B cell (primary cell): ENCODE results near the gene MFSD11.

Source experiments
- EZH2 ChIP-seq: IDR thresholded peaks from 2 replicates; pipeline ENCODE4 v1.6.1; 2012; ENCODE audit warnings: borderline replicate concordance, low read depth, mild to moderate bottlenecking, moderate library complexity, low read length; ENCODE audit not compliant: insufficient read depth, poor library complexity, severe bottlenecking
- TF ChIP-seq, protein P1 (sequence below): fragments of 200-600 bp; IDR thresholded peaks from one replicate; pipeline ENCODE4 v1.8.0; 2022; ENCODE audit warnings: antibody characterized with exemption, mild to moderate bottlenecking

DNA sequence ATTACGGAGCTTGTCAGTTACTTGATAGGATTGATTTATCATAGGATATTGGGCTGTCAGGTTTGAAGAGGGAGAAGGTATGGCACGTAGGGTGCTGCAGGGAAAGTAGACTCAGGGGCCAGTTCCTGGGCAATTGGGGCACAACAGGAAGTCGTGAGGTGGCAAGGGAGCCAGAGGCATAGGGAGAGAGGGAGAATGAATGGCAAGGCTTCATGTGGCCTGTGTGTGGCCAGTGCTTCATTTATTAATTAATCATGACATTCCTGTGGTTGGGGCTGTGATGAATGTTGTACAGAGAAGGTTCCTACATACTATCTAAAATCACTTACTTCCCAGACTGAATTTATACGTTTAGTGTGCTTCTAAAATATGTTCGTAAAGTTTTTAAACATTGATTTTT is 19.3 kb downstream of the MFSD11 start:
- TF ChIP-seq, protein P1, sequence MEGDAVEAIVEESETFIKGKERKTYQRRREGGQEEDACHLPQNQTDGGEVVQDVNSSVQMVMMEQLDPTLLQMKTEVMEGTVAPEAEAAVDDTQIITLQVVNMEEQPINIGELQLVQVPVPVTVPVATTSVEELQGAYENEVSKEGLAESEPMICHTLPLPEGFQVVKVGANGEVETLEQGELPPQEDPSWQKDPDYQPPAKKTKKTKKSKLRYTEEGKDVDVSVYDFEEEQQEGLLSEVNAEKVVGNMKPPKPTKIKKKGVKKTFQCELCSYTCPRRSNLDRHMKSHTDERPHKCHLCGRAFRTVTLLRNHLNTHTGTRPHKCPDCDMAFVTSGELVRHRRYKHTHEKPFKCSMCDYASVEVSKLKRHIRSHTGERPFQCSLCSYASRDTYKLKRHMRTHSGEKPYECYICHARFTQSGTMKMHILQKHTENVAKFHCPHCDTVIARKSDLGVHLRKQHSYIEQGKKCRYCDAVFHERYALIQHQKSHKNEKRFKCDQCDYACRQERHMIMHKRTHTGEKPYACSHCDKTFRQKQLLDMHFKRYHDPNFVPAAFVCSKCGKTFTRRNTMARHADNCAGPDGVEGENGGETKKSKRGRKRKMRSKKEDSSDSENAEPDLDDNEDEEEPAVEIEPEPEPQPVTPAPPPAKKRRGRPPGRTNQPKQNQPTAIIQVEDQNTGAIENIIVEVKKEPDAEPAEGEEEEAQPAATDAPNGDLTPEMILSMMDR, result no peak
- no peak for TF ChIP-seq EZH2
